GM12891 (cell line): ENCODE results near the gene SLC24A5.

ENCODE experiments used
- POLR2A ChIP-seq: IDR thresholded peaks from 2 replicates; pipeline ENCODE4 v1.6.1; 2011; ENCODE audit warnings: low read depth, low read length, control low read depth
- POLR2AphosphoS5 ChIP-seq: IDR thresholded peaks from 2 replicates; pipeline ENCODE4 v1.6.1; 2011; ENCODE audit warnings: low read depth, low read length, control low read depth
- TAF1 ChIP-seq: IDR thresholded peaks from 2 replicates; pipeline ENCODE4 v1.6.1; 2011; ENCODE audit warnings: low read depth, low read length, control low read depth

GRCh38 chr15:48170981-48171380 is 50.2 kb downstream of the SLC24A5 start:
- TF ChIP-seq TAF1: no peak
- TF ChIP-seq POLR2AphosphoS5: no peak
- TF ChIP-seq POLR2A: no peak
